MM.1S (cell line): ENCODE results near the gene MAPK11.

Experiments used
- DNase-seq: peaks from one replicate; pipeline ENCODE4 v3.0.0-alpha.2; 2015
- H2AFZ ChIP-seq: fragments of 300-600 bp; sonication (generic); 2 replicates; pipeline ENCODE4 v1.6.0; 2016; ENCODE audit warnings: antibody characterized with exemption, low read length
- H3F3A ChIP-seq: fragments of 300-600 bp; sonication (generic); 2 replicates; pipeline ENCODE4 v1.6.1; 2016; ENCODE audit warnings: mild to moderate bottlenecking, antibody characterized with exemption, low read length, moderate library complexity, mixed read lengths; ENCODE audit not compliant: insufficient read depth
- H3K27ac ChIP-seq: fragments of 300-600 bp; sonication (generic); 2 replicates; pipeline ENCODE4 v1.5.1; 2016; ENCODE audit warnings: mild to moderate bottlenecking, low read length
- H3K27me3 ChIP-seq: fragments of 300-600 bp; sonication (generic); replicated peaks from 2 replicates; pipeline ENCODE4 v1.6.0; 2016; ENCODE audit warnings: low read length; ENCODE audit not compliant: insufficient read depth
- H3K36me3 ChIP-seq: fragments of 300-600 bp; sonication (generic); replicated peaks from 2 replicates; pipeline ENCODE4 v1.6.1; 2016; ENCODE audit warnings: mild to moderate bottlenecking, low read length, mixed read lengths; ENCODE audit not compliant: insufficient read depth
- H3K4me1 ChIP-seq: fragments of 300-600 bp; sonication (generic); 2 replicates; pipeline ENCODE4 v1.6.1; 2016; ENCODE audit warnings: low read length, mixed read lengths
- H3K4me2 ChIP-seq: fragments of 300-600 bp; sonication (generic); 2 replicates; pipeline ENCODE4 v1.6.0; 2016; ENCODE audit warnings: low read depth, low read length
- H3K4me3 ChIP-seq: fragments of 300-600 bp; sonication (generic); 2 replicates; pipeline ENCODE4 v1.5.1; 2016; ENCODE audit warnings: low read length, mixed read lengths
- H3K79me2 ChIP-seq: fragments of 300-600 bp; sonication (generic); 2 replicates; pipeline ENCODE4 v1.6.1; 2016; ENCODE audit warnings: mixed run types, low read length, mixed read lengths
- H3K9ac ChIP-seq: fragments of 300-600 bp; sonication (generic); 2 replicates; pipeline ENCODE4 v1.6.1; 2016; ENCODE audit warnings: low read length, mixed read lengths
- H3K9me2 ChIP-seq: fragments of 300-600 bp; sonication (generic); replicated peaks from 2 replicates; pipeline ENCODE4 v1.6.1; 2016; ENCODE audit warnings: mild to moderate bottlenecking, low read length, mixed read lengths; ENCODE audit not compliant: insufficient read depth
- H3K9me3 ChIP-seq: fragments of 300-600 bp; sonication (generic); replicated peaks from 2 replicates; pipeline ENCODE4 v1.6.1; 2016; ENCODE audit warnings: mild to moderate bottlenecking, low read length, mixed read lengths; ENCODE audit not compliant: insufficient read depth
- H4K20me1 ChIP-seq: fragments of 300-600 bp; sonication (generic); 2 replicates; pipeline ENCODE4 v1.6.1; 2016; ENCODE audit warnings: mild to moderate bottlenecking, low read length, moderate library complexity, mixed read lengths; ENCODE audit not compliant: insufficient read depth
- EZH2 ChIP-seq: fragments of 300-600 bp; sonication (generic); optimal IDR thresholded peaks from 2 replicates; pipeline ENCODE3; 2017; ENCODE audit warnings: low read depth, mild to moderate bottlenecking, antibody characterized with exemption, low read length, mixed read lengths
- EZH2phosphoT487 ChIP-seq: fragments of 300-600 bp; sonication (generic); IDR thresholded peaks from 2 replicates; pipeline ENCODE4 v1.6.1; 2018; ENCODE audit warnings: antibody characterized with exemption, low read length
- TF ChIP-seq, protein P1 (sequence below): fragments of 300-600 bp; sonication (generic); IDR thresholded peaks from 2 replicates; pipeline ENCODE4 v1.5.1; 2016; ENCODE audit warnings: antibody characterized with exemption, low read length, mixed read lengths

The MAPK11 gene

DNA sequence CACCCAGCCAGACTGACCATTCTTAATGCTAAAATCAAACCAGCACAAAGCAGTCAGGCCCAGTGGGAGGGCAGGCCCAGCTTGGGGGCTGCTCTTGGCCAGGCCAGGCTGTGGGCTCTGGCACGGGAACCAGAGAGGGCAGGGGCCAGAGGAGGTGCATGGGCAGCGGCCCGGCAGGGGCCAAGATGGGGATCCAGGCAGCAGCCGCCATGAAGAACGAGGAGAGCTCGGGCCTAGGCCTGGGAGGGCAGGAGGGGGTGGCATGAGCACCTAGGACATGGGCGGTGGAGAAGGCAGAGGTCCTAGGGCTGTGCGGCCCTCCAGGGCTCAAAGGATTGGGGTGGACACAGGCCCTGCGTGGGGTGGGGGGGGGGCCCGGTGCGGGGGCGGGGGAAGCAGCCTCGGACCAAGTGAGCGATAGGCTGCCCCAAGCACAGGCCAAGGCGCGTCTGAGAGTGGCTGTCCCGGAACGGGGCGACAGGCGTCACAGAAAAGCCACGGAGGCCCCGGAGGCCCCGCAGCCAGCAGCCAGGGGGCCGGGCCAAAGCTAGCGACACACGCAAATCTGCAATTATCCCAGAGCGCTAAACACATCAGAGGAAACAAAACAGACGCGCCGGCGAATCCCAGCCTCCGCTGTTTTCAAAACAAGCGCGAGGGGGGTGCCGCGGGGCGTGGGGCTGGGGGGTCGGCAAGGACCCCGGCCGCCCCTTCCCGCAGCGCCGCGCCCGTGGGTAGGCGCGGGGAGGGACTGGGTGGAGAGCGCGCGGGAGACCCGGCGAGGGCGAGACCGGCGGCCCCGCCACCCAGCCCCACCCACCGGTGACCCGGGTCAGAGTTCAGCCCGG is 29.0 kb upstream of the MAPK11 start:
- Histone ChIP-seq H3K4me3 (no peak overlapping the region), H3K4me2 (no peak overlapping the region), H4K20me1 (no peaks in the 10 kb centered on the region)

DNA sequence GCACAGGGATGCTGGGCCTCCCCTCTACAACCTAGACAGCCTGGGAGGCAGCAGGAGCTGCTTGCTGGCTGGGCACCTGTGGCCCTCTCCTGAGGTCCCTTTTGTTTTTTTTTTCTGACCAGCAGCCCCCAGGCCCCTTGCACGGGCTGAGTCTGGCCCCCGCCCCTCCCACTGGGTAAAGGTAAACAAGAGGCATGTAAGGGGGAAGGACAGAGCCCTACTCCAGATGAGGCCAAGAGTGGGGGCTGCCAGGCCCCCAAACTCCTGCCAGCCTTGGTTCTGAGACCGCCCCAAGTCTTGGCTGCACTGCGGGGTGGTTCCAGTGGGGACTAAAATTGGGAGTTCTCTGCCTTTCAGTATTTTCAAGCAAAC is 28.1 kb upstream of the MAPK11 start:
- Histone ChIP-seq H3F3A (no peaks in the 10 kb centered on the region), H3K9ac (no peak overlapping the region), H3K4me2 (no peak overlapping the region), H3K27ac (no peak overlapping the region), H3K4me3 (no peak overlapping the region), H3K9me3 (no peaks in the 10 kb centered on the region), H3K79me2 (peaks cover 14% of the 10 kb centered on the region; the same call in 1 of the 2 replicates), H3K36me3 (no peaks in the 10 kb centered on the region), H2AFZ (no peak overlapping the region), H3K9me2 (no peaks in the 10 kb centered on the region), H4K20me1 (no peaks in the 10 kb centered on the region), H3K27me3 (no peaks in the 10 kb centered on the region), H3K4me1 (no peaks in the 10 kb centered on the region)
- no peak for DNase-seq
- no peak for TF ChIP-seq EZH2
- no peak for TF ChIP-seq EZH2phosphoT487
- TF ChIP-seq, protein P1, sequence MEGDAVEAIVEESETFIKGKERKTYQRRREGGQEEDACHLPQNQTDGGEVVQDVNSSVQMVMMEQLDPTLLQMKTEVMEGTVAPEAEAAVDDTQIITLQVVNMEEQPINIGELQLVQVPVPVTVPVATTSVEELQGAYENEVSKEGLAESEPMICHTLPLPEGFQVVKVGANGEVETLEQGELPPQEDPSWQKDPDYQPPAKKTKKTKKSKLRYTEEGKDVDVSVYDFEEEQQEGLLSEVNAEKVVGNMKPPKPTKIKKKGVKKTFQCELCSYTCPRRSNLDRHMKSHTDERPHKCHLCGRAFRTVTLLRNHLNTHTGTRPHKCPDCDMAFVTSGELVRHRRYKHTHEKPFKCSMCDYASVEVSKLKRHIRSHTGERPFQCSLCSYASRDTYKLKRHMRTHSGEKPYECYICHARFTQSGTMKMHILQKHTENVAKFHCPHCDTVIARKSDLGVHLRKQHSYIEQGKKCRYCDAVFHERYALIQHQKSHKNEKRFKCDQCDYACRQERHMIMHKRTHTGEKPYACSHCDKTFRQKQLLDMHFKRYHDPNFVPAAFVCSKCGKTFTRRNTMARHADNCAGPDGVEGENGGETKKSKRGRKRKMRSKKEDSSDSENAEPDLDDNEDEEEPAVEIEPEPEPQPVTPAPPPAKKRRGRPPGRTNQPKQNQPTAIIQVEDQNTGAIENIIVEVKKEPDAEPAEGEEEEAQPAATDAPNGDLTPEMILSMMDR, result no peak

More for the DNA sequence above, 29.0 kb upstream of the MAPK11 start:
- no peak overlapping the region for H3K27ac ChIP-seq
- no peak for DNase-seq
- peaks cover 17% of the 10 kb centered on the region for H3K79me2 ChIP-seq
- no peaks in the 10 kb centered on the region for H3K9me2 ChIP-seq
- H3K27me3 ChIP-seq, result no peaks in the 10 kb centered on the region
- H2AFZ ChIP-seq, result no peak overlapping the region
- no peak overlapping the region for H3K9ac ChIP-seq
- H3K9me3 ChIP-seq, result no peaks in the 10 kb centered on the region
- no peaks in the 10 kb centered on the region for H3K4me1 ChIP-seq
- H3K36me3 ChIP-seq, result no peaks in the 10 kb centered on the region
- H3F3A ChIP-seq, result no peaks in the 10 kb centered on the region
- TF ChIP-seq, protein P1, result no peak
- TF ChIP-seq EZH2 (no peak), EZH2phosphoT487 (no peak)

DNA sequence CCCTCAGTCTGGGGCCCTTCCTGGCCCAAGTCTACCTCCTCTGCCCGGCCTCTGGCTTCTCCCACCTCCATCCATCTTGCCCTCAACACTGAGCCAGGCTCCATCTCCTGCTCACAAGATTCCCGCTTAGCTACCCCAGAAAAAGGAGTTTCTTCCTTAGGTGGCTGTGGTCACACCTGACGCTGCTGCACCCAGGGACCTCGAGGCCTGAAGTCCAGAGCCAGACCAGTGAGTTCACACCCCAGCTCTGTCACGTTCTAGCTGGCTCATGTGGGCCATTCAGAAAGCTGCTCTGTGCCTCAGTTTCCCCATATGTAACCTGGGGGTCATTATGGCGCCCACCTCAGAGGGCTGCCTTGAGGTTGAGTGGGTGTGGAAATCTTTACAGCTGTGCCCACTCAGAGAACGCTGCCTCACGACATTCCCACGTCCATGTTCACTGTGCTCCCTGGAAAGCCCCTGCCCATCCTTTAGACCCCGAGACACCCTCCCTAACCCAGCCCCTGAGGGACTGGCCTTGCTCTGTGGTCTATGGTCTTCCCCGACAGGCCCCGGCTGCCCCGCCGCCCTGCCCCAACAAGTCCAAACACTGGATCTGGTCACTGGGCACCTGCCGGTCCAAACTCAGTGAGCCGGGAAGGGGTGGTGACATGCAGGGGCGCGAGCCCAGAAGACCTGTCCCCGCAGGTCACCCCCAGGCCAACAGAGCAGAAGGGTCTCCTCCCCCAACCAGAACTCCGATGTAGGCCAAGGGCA is 27.5 kb upstream of the MAPK11 start:
- Histone ChIP-seq H3K4me2 (no peak overlapping the region), H3K9me2 (no peaks in the 10 kb centered on the region), H3K79me2 (peaks cover 17% of the 10 kb centered on the region; the same call in 1 of the 2 replicates), H3K27me3 (no peaks in the 10 kb centered on the region), H3K9ac (no peak overlapping the region), H3K4me1 (no peaks in the 10 kb centered on the region), H3K36me3 (no peaks in the 10 kb centered on the region), H3F3A (no peaks in the 10 kb centered on the region), H3K9me3 (no peaks in the 10 kb centered on the region), H3K27ac (no peak overlapping the region), H3K4me3 (no peak overlapping the region), H4K20me1 (no peaks in the 10 kb centered on the region), H2AFZ (no peak overlapping the region)
- DNase-seq, result no peak
- TF ChIP-seq EZH2, result no peak
- TF ChIP-seq, protein P1, result no peak
- no peak for TF ChIP-seq EZH2phosphoT487
